Left lung (tissue), 10 donors: Measurements from ENCODE around the gene SLC6A9. TPM values are rescaled to one million over a fixed set of nuclear protein-coding genes. Genes with fewer than 3 reads are reported as not detected.

Source experiments
- ATAC-seq: fragments of 200-7000 bp; cut with Tn5 transposase; one replicate; pipeline ENCODE4 v1.9.1; 2020; ENCODE audit warnings: moderate library complexity
- DNase-seq, 4 donors: peaks; one replicate each; pipeline ENCODE4 v3.0.0-alpha.2; 2013 to 2020
- H3K27ac ChIP-seq, 2 donors: fragments of 200-600 bp; sonication (generic) in 1 of 2; one replicate each; pipeline versions ENCODE4 v1.5.0 to v1.8.0; 2020 to 2021
- H3K27me3 ChIP-seq, 2 donors: fragments of 200-600 bp; sonication (generic) in 1 of 2; one replicate each; pipeline versions ENCODE4 v1.5.0 to v1.8.0; 2020 to 2021
- H3K36me3 ChIP-seq, 2 donors: fragments of 200-600 bp; sonication (generic) in 1 of 2; one replicate each; pipeline versions ENCODE4 v1.5.0 to v1.8.0; 2020 to 2021
- H3K4me1 ChIP-seq, 2 donors: fragments of 200-600 bp; one replicate each; pipeline ENCODE4 v1.8.0; 2021
- H3K4me3 ChIP-seq, 2 donors: fragments of 200-600 bp; sonication (generic) in 1 of 2; one replicate each; pipeline versions ENCODE4 v1.5.0 to v1.8.0; 2020 to 2021; ENCODE audit warnings: mild to moderate bottlenecking in 1 of 2
- H3K9me3 ChIP-seq, 2 donors: fragments of 200-600 bp; sonication (generic) in 1 of 2; one replicate each; pipeline versions ENCODE4 v1.5.0 to v1.8.0; 2020 to 2021
- intact Hi-C, 2 donors: fragments of 100-400 bp; cut with DNase I; formaldehyde crosslinking; loops; one replicate each; pipeline versions ENCODE4 v1.11.2 to v1.14.2; 2022
- polyA plus RNA-seq, 6 donors: library from polyadenylated mRNA; unstranded; fragments of 120-200 nt; gene quantifications; one replicate each; pipeline ENCODE4 v1.2.1, GENCODE V29; 2013; ENCODE audit not compliant: insufficient read length in 6 of 6
- total RNA-seq, 2 donors: library from RNA; stranded (reverse); fragmentation: NEBNext Ultra II Directional; extraction: Animal tissue kit (Norgen Biotek cat#: 25700); gene quantifications; one replicate each; pipeline ENCODE4 v1.2.1, GENCODE V29; 2021
- TF ChIP-seq, protein P1 (sequence below), 2 donors: fragments of 200-600 bp; sonication (generic) in 1 of 2; IDR thresholded peaks; one replicate each; pipeline versions ENCODE4 v1.5.0 to v1.8.0; 2021; ENCODE audit warnings: antibody characterized with exemption in 2 of 2
- donor health status: DM: no; HTN: yes; CAD: no.
- donor health status: DM: no; HTN: no; CAD: no.

SLC6A9 gene
- total and polyA plus RNA-seq, 8 donors: 10.9 to 28.5 (median 14.6) TPM

DNA sequence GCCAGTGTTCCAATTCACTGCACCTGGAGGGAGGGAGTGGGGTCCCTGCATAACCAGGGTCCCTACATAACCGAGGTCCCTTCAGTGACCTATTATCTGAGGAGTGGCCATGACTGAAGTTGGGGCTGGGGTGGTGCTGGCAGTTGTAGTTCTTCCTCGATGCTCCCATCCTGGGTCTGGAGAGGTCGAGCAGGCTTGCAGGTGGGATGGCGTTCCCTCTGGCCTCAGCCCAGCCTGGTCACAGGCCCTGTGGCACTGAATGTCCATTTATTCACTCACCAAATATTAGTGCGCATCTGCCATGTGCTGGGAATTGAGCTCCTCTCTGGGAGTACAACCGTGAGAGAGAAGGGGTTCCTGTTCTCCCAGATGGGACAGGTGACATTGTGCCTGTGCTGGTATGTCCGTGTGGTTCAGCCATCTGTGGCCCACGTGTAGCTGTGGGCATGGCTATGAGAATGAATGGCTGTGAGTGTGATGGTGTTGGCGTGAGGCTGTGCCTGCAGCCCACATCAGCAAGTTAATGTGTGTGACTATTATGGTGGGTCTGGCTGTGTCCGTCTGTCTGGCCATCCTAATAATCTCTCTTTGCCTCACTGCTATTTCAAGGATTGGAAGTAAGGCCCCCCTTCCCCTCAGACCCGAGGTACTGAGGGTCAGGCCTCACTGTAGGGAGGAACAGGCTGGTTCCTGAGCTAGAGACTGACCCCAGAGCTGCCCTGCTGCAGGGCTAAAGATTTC lies 3.9 kb upstream of the SLC6A9 start:
- ATAC-seq: no peak
- no peak for DNase-seq
- Histone ChIP-seq H3K27ac (no peak overlapping the region), H3K4me1 (peaks cover 6 to 25% of the 10 kb centered on the region in 2 donors), H3K4me3 (no peak overlapping the region), H3K36me3 (no peaks in the 10 kb centered on the region), H3K9me3 (no peaks in the 10 kb centered on the region), H3K27me3 (peaks cover 0 to 23% of the 10 kb centered on the region in 2 donors)
- TF ChIP-seq, protein P1, sequence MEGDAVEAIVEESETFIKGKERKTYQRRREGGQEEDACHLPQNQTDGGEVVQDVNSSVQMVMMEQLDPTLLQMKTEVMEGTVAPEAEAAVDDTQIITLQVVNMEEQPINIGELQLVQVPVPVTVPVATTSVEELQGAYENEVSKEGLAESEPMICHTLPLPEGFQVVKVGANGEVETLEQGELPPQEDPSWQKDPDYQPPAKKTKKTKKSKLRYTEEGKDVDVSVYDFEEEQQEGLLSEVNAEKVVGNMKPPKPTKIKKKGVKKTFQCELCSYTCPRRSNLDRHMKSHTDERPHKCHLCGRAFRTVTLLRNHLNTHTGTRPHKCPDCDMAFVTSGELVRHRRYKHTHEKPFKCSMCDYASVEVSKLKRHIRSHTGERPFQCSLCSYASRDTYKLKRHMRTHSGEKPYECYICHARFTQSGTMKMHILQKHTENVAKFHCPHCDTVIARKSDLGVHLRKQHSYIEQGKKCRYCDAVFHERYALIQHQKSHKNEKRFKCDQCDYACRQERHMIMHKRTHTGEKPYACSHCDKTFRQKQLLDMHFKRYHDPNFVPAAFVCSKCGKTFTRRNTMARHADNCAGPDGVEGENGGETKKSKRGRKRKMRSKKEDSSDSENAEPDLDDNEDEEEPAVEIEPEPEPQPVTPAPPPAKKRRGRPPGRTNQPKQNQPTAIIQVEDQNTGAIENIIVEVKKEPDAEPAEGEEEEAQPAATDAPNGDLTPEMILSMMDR (IDR thresholded peaks at IDR 0.05): no peak
- intact Hi-C loops: no loop called here

DNA sequence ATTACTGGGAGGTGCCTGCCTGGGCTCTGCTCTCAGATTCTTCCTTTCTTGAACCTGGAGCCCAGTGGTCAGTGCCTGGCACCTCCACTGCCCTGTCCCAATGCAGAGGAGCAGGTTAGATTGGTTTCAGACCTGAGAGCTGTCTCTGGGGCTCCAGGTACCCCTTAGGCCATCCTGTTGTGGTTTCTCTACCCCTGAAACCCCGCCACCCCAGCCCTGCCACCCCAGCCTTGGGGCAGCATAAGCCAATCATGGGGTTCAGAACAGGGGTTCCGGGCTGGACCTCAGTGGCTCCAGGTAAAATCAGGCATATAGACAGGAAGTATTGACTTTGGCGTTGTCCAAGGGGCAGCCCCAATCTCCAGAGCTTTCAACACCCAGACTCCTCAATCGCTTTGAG lies 3.2 kb upstream of the SLC6A9 start:
- Histone ChIP-seq H3K27me3 (peaks cover 0 to 23% of the 10 kb centered on the region in 2 donors), H3K4me3 (no peak overlapping the region), H3K36me3 (no peaks in the 10 kb centered on the region), H3K27ac (no peak overlapping the region), H3K4me1 (peaks cover 6 to 28% of the 10 kb centered on the region in 2 donors), H3K9me3 (no peaks in the 10 kb centered on the region)
- no peak for ATAC-seq
- DNase-seq: no peak
- intact Hi-C loops: no loop called here
- TF ChIP-seq, protein P1 (IDR thresholded peaks at IDR 0.05): no peak

DNA sequence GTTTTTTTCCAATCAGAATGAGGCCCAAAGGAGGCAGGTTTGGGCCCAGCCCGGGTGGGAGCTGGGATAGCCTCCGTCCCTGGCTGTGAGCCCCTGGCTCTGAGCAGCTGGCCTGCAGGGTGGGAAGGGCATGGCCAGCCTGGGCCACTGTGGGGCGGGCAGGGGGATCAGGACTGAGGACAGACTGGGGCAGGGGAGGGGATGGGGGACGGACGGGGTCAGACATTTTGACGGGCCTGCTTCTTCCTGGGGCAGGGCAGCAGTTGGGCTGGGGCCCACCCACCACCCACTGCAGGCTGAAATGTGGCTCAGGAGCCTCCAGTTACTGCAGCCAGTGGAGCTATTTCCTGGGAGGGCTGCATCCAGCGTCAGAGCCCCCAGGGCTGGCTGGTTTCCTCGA lies 2.5 kb upstream of the SLC6A9 start:
- no peak overlapping the region for H3K27ac ChIP-seq
- no peak overlapping the region for H3K4me3 ChIP-seq
- H3K4me1 ChIP-seq: peaks cover 10 to 35% of the 10 kb centered on the region in 2 donors
- peaks cover 0 to 23% of the 10 kb centered on the region in 2 donors for H3K27me3 ChIP-seq
- ATAC-seq (no peak), DNase-seq (no peak)
- no peaks in the 10 kb centered on the region for H3K36me3 ChIP-seq
- intact Hi-C loops: no loop called here
- TF ChIP-seq, protein P1 (IDR thresholded peaks at IDR 0.05): no peak
- no peaks in the 10 kb centered on the region for H3K9me3 ChIP-seq

DNA sequence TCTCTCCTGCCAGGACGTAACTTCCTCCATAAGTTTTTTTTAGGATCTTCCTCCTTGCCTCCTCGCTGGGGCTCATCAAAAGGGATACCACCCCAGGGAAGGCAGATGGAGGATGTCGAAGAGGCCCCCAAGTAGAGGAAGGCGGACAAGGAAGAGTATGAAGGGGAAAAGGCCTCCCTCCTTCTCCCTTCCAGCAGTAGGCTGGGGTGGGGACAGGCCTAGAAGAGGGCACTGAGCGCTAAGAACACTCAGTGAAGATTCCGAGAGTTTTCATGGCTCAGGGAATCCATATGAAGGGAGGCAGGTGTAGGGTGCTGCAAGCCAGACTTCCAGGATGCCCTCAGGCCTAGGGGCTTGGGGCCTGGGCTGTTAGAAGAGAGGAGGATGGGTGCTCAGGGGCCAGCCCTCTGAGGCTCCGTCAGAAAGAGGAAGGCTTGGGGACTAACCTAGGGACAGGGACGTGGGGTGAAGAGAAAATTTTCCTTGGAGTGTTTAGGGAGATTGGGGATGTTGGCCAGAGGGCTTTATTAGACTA lies 1.8 kb upstream of the SLC6A9 start:
- no peak overlapping the region for H3K27ac ChIP-seq
- intact Hi-C loops: no loop called here
- no peak for DNase-seq

More for the DNA sequence above, 1.8 kb upstream of the SLC6A9 start:
- H3K36me3 ChIP-seq: no peaks in the 10 kb centered on the region
- H3K27me3 ChIP-seq: peaks cover 0 to 23% of the 10 kb centered on the region in 2 donors
- no peak overlapping the region for H3K4me3 ChIP-seq
- TF ChIP-seq, protein P1 (IDR thresholded peaks at IDR 0.05): no peak
- H3K4me1 ChIP-seq: peaks cover 10 to 37% of the 10 kb centered on the region in 2 donors
- ATAC-seq: no peak
- H3K9me3 ChIP-seq: no peaks in the 10 kb centered on the region
